HT-29 (cell line): ENCODE measurements around the gene ANK3. TPM values are rescaled to one million over a fixed set of nuclear protein-coding genes. Genes with fewer than 3 reads are reported as not detected.

Source experiments
- DNase-seq: peaks from one replicate; pipeline ENCODE4 v3.0.0-alpha.2; 2015; ENCODE audit warnings: low spot score
- total RNA-seq: library from RNA; depleted of rRNA; stranded (reverse); fragments of >200 nt; shearing (Covaris generic); gene quantifications from 2 replicates; pipeline ENCODE4 v1.2.3, GENCODE V29; 2014

Gene ANK3
- total RNA-seq, 1 experiment from 2014 or later = 11.5 TPM

- no peak for DNase-seq
Measured at GRCh38 chr10:60414111-60414510, 24.4 kb upstream of the ANK3 start.

GRCh38 chr10:60413306-60414012 lies 23.8 kb upstream of the ANK3 start:
- DNase-seq = no peak

- no peak for DNase-seq
Measured at GRCh38 chr10:60410970-60411369, 21.3 kb upstream of the ANK3 start.

GRCh38 chr10:60409202-60409601 lies 19.5 kb upstream of the ANK3 start:
- DNase-seq = no peak

GRCh38 chr10:60406182-60406581 lies 16.5 kb upstream of the ANK3 start:
- no peak for DNase-seq

- no peak for DNase-seq
Measured at GRCh38 chr10:60405172-60405571, 15.5 kb upstream of the ANK3 start.

GRCh38 chr10:60403168-60403873 lies 13.6 kb upstream of the ANK3 start:
- no peak for DNase-seq

- DNase-seq = no peak
Measured at GRCh38 chr10:60400366-60400765, 10.7 kb upstream of the ANK3 start.

GRCh38 chr10:60399328-60399727 lies 9.7 kb upstream of the ANK3 start:
- DNase-seq = no peak

- DNase-seq = no peak
Measured at GRCh38 chr10:60397792-60398191, 8.1 kb upstream of the ANK3 start.

GRCh38 chr10:60396766-60397165 lies 7.1 kb upstream of the ANK3 start:
- DNase-seq = no peak

- no peak for DNase-seq
Measured at GRCh38 chr10:60395711-60396110, 6.0 kb upstream of the ANK3 start.

- no peak for DNase-seq
Measured at GRCh38 chr10:60394446-60394845, 4.8 kb upstream of the ANK3 start.

- DNase-seq = no peak
Measured at GRCh38 chr10:60390224-60390626, 550 bp upstream of the ANK3 start.

GRCh38 chr10:60388709-60389301 lies 870 bp downstream of the ANK3 start:
- DNase-seq = peak; percentile 23

GRCh38 chr10:60388116-60388625 lies 1.5 kb downstream of the ANK3 start:
- no peak for DNase-seq

GRCh38 chr10:60387531-60387930 lies 2.1 kb downstream of the ANK3 start:
- DNase-seq = no peak

GRCh38 chr10:60385399-60385738 lies 4.3 kb downstream of the ANK3 start:
- DNase-seq = no peak

GRCh38 chr10:60384708-60385398 lies 4.8 kb downstream of the ANK3 start:
- DNase-seq = no peak

GRCh38 chr10:60384011-60384410 lies 5.7 kb downstream of the ANK3 start:
- no peak for DNase-seq

- DNase-seq = no peak
Measured at GRCh38 chr10:60382946-60383681, 6.6 kb downstream of the ANK3 start.

GRCh38 chr10:60380781-60381180 lies 8.9 kb downstream of the ANK3 start:
- DNase-seq = no peak
